NB4 (cell line): ENCODE measurements around the gene MEGF11.

Experiments used
- CTCF ChIP-seq: IDR thresholded peaks from one replicate; pipeline ENCODE4 v1.5.1; 2012; ENCODE audit warnings: low read depth, low read length
- MAX ChIP-seq: IDR thresholded peaks from 2 replicates; pipeline ENCODE4 v1.6.1; 2011; ENCODE audit warnings: low read depth, low read length
- POLR2A ChIP-seq: IDR thresholded peaks from 2 replicates; pipeline ENCODE4 v1.6.1; 2011; ENCODE audit warnings: mild to moderate bottlenecking; ENCODE audit not compliant: insufficient read length; ENCODE audit errors: extremely low read depth

- TF ChIP-seq CTCF (no peak), POLR2A (no peak), MAX (no peak)
Observed at GRCh38 chr15:65935391-65935790, 318.2 kb downstream of the MEGF11 start.
